GM12878 (cell line): ENCODE data around the gene LILRB3. TPM values are rescaled to one million over a fixed set of nuclear protein-coding genes. Genes with fewer than 3 reads are reported as not detected.

Experiments
- ATAC-seq: fragments of 200-7000 bp; cut with Tn5 transposase; 3 replicates; pipeline ENCODE4 v1.9.1; 2020; ENCODE audit warnings: mild to moderate bottlenecking, moderate library complexity
- BruUV-seq: library from RNA; stranded (reverse); fragments of 400-500 nt; replicated peaks from 2 replicates; lab custom pipeline; 2021; lab: Mats Ljungman, UMichigan
- CTCF ChIA-PET: fragments of 300-600 bp; sonication (Branson Sonifier 250); formaldehyde crosslinking; extraction: SDS; loops from one replicate; lab custom pipeline; 2021; ENCODE audit warnings: inconsistent platforms; lab: Yijun Ruan, JAX
- POLR2A ChIA-PET: fragments of 350-600 bp; formaldehyde crosslinking; extraction: SDS; loops from one replicate; lab custom pipeline; 2021; ENCODE audit warnings: inconsistent platforms; lab: Charles Lee
- RAD21 ChIA-PET: fragments of 300-600 bp; sonication (Branson Sonifier 250); formaldehyde crosslinking; loops from one replicate; lab custom pipeline; 2023; ENCODE audit warnings: antibody characterized with exemption; ENCODE audit not compliant: unreplicated experiment; lab: Charles Lee
- SMC1A ChIA-PET: fragments of 300-600 bp; sonication (Branson Sonifier 250); formaldehyde crosslinking; loops from one replicate; lab custom pipeline; 2023; ENCODE audit not compliant: unreplicated experiment, uncharacterized antibody; lab: Charles Lee
- DNase-seq: peaks from one replicate; pipeline ENCODE4 v3.0.0-alpha.2; 2011; ENCODE audit warnings: low read depth, low spot score
- FAIRE-seq: peaks from 3 replicates; lab custom pipeline; 2011; peaks lifted over from hg19 to GRCh38; lab: Jason Lieb, UNC
- H2AFZ ChIP-seq: 2 replicates; pipeline ENCODE4 v1.6.0; 2011; ENCODE audit warnings: low read depth, low read length, control low read depth; ENCODE audit not compliant: control insufficient read depth
- H3K27ac ChIP-seq: 2 replicates; pipeline ENCODE4 v1.5.1; 2011; ENCODE audit warnings: control low read depth; ENCODE audit not compliant: control insufficient read depth, insufficient read depth
- H3K27me3 ChIP-seq, 2 experiments: replicated peaks in 1 of 2; 2 replicates each; pipeline versions ENCODE4 v1.6.0 to v1.6.1; 2011; ENCODE audit warnings: low read length in 1 of 2; ENCODE audit not compliant: control insufficient read depth in 2 of 2, insufficient read depth in 2 of 2
- H3K36me3 ChIP-seq, 2 experiments: 2 replicates each; pipeline ENCODE4 v1.5.1; 2011; ENCODE audit warnings: low read length in 1 of 2; ENCODE audit not compliant: control insufficient read depth in 2 of 2, insufficient read depth in 2 of 2
- H3K4me1 ChIP-seq: 2 replicates; pipeline ENCODE4 v1.6.1; 2011; ENCODE audit warnings: mild to moderate bottlenecking, low read length, moderate library complexity, mixed read lengths; ENCODE audit not compliant: control insufficient read depth, insufficient read depth
- H3K4me2 ChIP-seq: 2 replicates; pipeline ENCODE4 v1.6.0; 2011; ENCODE audit warnings: control low read depth; ENCODE audit not compliant: control insufficient read depth, insufficient read depth
- H3K4me3 ChIP-seq: fragments of 200-600 bp; sonication (generic); 2 replicates; pipeline ENCODE4 v1.5.1; 2016
- H3K79me2 ChIP-seq: 2 replicates; pipeline ENCODE4 v1.6.0; 2011; ENCODE audit warnings: low read length; ENCODE audit not compliant: control insufficient read depth, insufficient read depth
- H3K9ac ChIP-seq: 2 replicates; pipeline ENCODE4 v1.8.0; 2011; ENCODE audit warnings: low read length, control low read depth, mixed read lengths; ENCODE audit not compliant: control insufficient read depth, insufficient read depth
- H3K9me3 ChIP-seq: replicated peaks from 3 replicates; pipeline ENCODE4 v1.5.1; 2011; ENCODE audit warnings: mild to moderate bottlenecking, low read length; ENCODE audit not compliant: control insufficient read depth, insufficient read depth
- H4K20me1 ChIP-seq: 2 replicates; pipeline ENCODE4 v1.6.0; 2011; ENCODE audit not compliant: control insufficient read depth, insufficient read depth
- ASH2L ChIP-seq: fragments of 300-600, 200-600 bp; sonication (generic); IDR thresholded peaks from 2 replicates; pipeline ENCODE4 v1.6.1; 2017; ENCODE audit warnings: low read depth, mild to moderate bottlenecking, borderline replicate concordance
- ATF3 ChIP-seq: IDR thresholded peaks from 2 replicates; pipeline ENCODE4 v1.6.1; 2011; ENCODE audit warnings: low read depth, mild to moderate bottlenecking, low read length, moderate library complexity, borderline replicate concordance; ENCODE audit errors: extremely low read depth
- BHLHE40 ChIP-seq, 2 experiments: fragments of 450-650 bp in 1 of 2; IDR thresholded peaks; 2 replicates each; pipeline ENCODE4 v1.6.1; 2011 to 2017; ENCODE audit warnings: low read depth in 2 of 2, borderline replicate concordance in 1 of 2, improper control_type of control experiment in 1 of 2, low read length in 1 of 2, mild to moderate bottlenecking in 1 of 2
- BRCA1 ChIP-seq: IDR thresholded peaks from 2 replicates; pipeline ENCODE4 v1.6.1; 2011; ENCODE audit warnings: low read depth, low read length, improper control_type of control experiment
- E2F4 ChIP-seq: IDR thresholded peaks from 2 replicates; pipeline ENCODE4 v1.6.1; 2012; ENCODE audit warnings: low read depth, low read length, improper control_type of control experiment
- FOXK2 ChIP-seq: fragments of 450-650 bp; IDR thresholded peaks from 2 replicates; pipeline ENCODE4 v1.6.1; 2017; ENCODE audit warnings: mild to moderate bottlenecking, moderate library complexity
- GATAD2B ChIP-seq: fragments of 450-650 bp; conservative IDR thresholded peaks from 2 replicates; pipeline ENCODE4 v1.6.1; 2017; ENCODE audit warnings: low read depth, mild to moderate bottlenecking, moderate library complexity
- IKZF1 ChIP-seq: fragments of 450-650 bp; conservative IDR thresholded peaks from 2 replicates; pipeline ENCODE4 v1.6.1; 2017; ENCODE audit warnings: antibody characterized with exemption, mild to moderate bottlenecking
- NFXL1 ChIP-seq: fragments of 450-650 bp; IDR thresholded peaks from 2 replicates; pipeline ENCODE4 v1.6.1; 2017; ENCODE audit warnings: antibody characterized with exemption, mild to moderate bottlenecking, borderline replicate concordance
- NKRF ChIP-seq: fragments of 450-650 bp; conservative IDR thresholded peaks from 2 replicates; pipeline ENCODE4 v1.6.1; 2017; ENCODE audit warnings: mild to moderate bottlenecking, moderate library complexity
- RELA ChIP-seq: fragments of 450-650 bp; IDR thresholded peaks from 2 replicates; pipeline ENCODE4 v1.8.0; 2014; ENCODE audit warnings: borderline replicate concordance; ENCODE audit not compliant: partially characterized antibody
- RUNX3 ChIP-seq: IDR thresholded peaks from 2 replicates; pipeline ENCODE4 v1.6.1; 2012; ENCODE audit warnings: low read length, inconsistent platforms
- SRF ChIP-seq, 2 experiments: IDR thresholded peaks; 2 replicates each; pipeline ENCODE4 v1.6.1; 2011; ENCODE audit warnings: low read depth in 2 of 2, low read length in 2 of 2, mild to moderate bottlenecking in 1 of 2, moderate library complexity in 1 of 2
- ZBTB4 ChIP-seq: fragments of 450-650 bp; formaldehyde crosslinking; IDR thresholded peaks from 2 replicates; pipeline ENCODE4 v1.4.0; 2022; ENCODE audit warnings: mild to moderate bottlenecking, moderate library complexity
- ZNF207 ChIP-seq: fragments of 450-650 bp; IDR thresholded peaks from 2 replicates; pipeline ENCODE4 v1.6.1; 2014; ENCODE audit warnings: antibody characterized with exemption, mild to moderate bottlenecking, borderline replicate concordance
- WGBS: methylation state at CpG from one replicate; pipeline ENCODE4 v1.1.6; 2016; ENCODE audit warnings: low lambda C conversion rate; ENCODE audit not compliant: insufficient replicate concordance, insufficient coverage; ENCODE audit errors: missing lambda C conversion rate; 5-methylcytosine and 5-hydroxymethylcytosine counted together
- in situ Hi-C: fragments of 300-500 bp; cut with MboI; formaldehyde crosslinking; loops from 9 replicates; pipeline ENCODE4 v1.14.3; 2018; ENCODE audit warnings: mixed read lengths
- intact Hi-C: fragments of 100-400 bp; cut with micrococcal nuclease; formaldehyde crosslinking; loops from one replicate; pipeline ENCODE4 v1.14.2; 2022; ENCODE audit not compliant: unreplicated experiment
- polyA plus RNA-seq, 11 experiments: library from polyadenylated mRNA; depleted of rRNA in 4 of 11; unstranded in 6 of 11; stranded (reverse) in 5 of 11; fragments of >200 nt; fragmentation: Nextera tagmentation in 4 of 11; fragmentation: Illumina TruSeq in 1 of 11; extraction: Ambion mirVana in 4 of 11; extraction: Trizol in 1 of 11; gene quantifications; 1 replicate in 1 of 11; 2 replicates in 10 of 11; pipeline versions ENCODE4 v1.2.1 to v1.2.3, GENCODE V29; 2011 to 2016; ENCODE audit warnings: inconsistent platforms in 2 of 11, missing spikeins in 2 of 11, low read depth in 1 of 11
- total RNA-seq, 4 experiments: library from RNA; depleted of rRNA in 3 of 4; stranded (reverse); fragments of >200 nt in 3 of 4; fragmentation: Illumina TruSeq in 1 of 4; extraction: Trizol in 1 of 4; gene quantifications; 2 replicates each; pipeline versions ENCODE4 v1.2.1 to v1.2.3, GENCODE V29; 2013 to 2021

The LILRB3 gene
- total and polyA plus RNA-seq, 10 of the 15 experiments (the other 5 are each of a cell fraction or from before 2014, with no cell fraction given): 0.04 to 1.1 (median 0.18) TPM; not detected in 1

GRCh38 chr19:54188215-54188871 is 34.5 kb downstream of the LILRB3 start:
- H2AFZ ChIP-seq: no peak overlapping the region; the same call in 1 of the 2 replicates
- H3K9me3 ChIP-seq: no peaks in the 10 kb centered on the region
- CTCF ChIA-PET: interaction anchor here (0.6 to 3.9 kb wide), 12 partner anchors 14 to 203 kb away, joined by 3 to 21 read pairs (median 6); partner anchors contain the start of genes CNOT3 and LENG1
- no peaks in the 10 kb centered on the region for H4K20me1 ChIP-seq
- H3K27ac ChIP-seq: peak overlapping the region; percentile 99
- TSS peak; percentile 69 for BruUV-seq
- peak overlapping the region; percentile 77 for H3K4me3 ChIP-seq
- H3K9ac ChIP-seq: peak overlapping the region; percentile 59
- SMC1A ChIA-PET: interaction anchor here (1.0 to 4.8 kb wide), 4 partner anchors 13 to 44 kb away, joined by 3 to 26 read pairs (median 6); partner anchors contain the start of gene RPS9
- in situ Hi-C loops: no loop called here
- peaks cover 0 to 2% of the 10 kb centered on the region in 2 experiments; a peak in 3 of 4 replicates for H3K36me3 ChIP-seq
- H3K79me2 ChIP-seq: peaks cover 19% of the 10 kb centered on the region
- peak overlapping the region; percentile 98 for H3K4me2 ChIP-seq
- no peak for ATAC-seq
- WGBS: 7% methylated on average over 12 of the region's 12 CpGs
- no peak for FAIRE-seq
- POLR2A ChIA-PET: interaction anchor here (0.9 to 6.1 kb wide), 7 partner anchors 14 to 275 kb away, joined by 5 to 100 read pairs (median 12); partner anchors contain the start of genes CNOT3, LENG1, LENG9 and RPS9
- RAD21 ChIA-PET: interaction anchor here (0.6 to 2.7 kb wide), 5 partner anchors 20 to 1219 kb away, joined by 3 to 23 read pairs (median 4); partner anchors contain the start of genes CNOT3, LENG1 and UBE2S
- no peaks in the 10 kb centered on the region for H3K27me3 ChIP-seq
- peaks cover 14% of the 10 kb centered on the region for H3K4me1 ChIP-seq
- intact Hi-C loops: no loop called here
- no peak for DNase-seq
- TF ChIP-seq FOXK2: no peak
- TF ChIP-seq NFXL1: no peak
- no peak for TF ChIP-seq BHLHE40 (IDR thresholded peaks at IDR 0.05; ENCODE audit: borderline replicate concordance in 1 of 2, low read depth in 2 of 2, low read length in 1 of 2)
- TF ChIP-seq BRCA1: no peak
- TF ChIP-seq IKZF1: peak; percentile 41; the same call in 1 of the 2 replicates
- no peak for TF ChIP-seq ZBTB4 (CRISPR knock-in tag)
- no peak for TF ChIP-seq ZNF207
- TF ChIP-seq NKRF: no peak
- TF ChIP-seq SRF (IDR thresholded peaks at IDR 0.05; ENCODE audit: low read depth in 2 of 2, low read length in 2 of 2): no peak
- 0 out of 2 replicates have a peak, but pooled peaks have one; percentile 25 for TF ChIP-seq GATAD2B
- TF ChIP-seq ATF3: no peak
- no peak for TF ChIP-seq RUNX3
- no peak for TF ChIP-seq ASH2L
- no peak for TF ChIP-seq E2F4
- no peak for TF ChIP-seq RELA
